ENCODE measurements around the gene CD109.

CD109 gene

GRCh38 chr6:73739096-73739495 lies 43.1 kb downstream of the CD109 start:
- TF ChIP-seq CTCF (IDR thresholded peaks at IDR 0.05; ENCODE audit: control insufficient read depth, extremely low read depth, insufficient read depth) = peak; percentile 49
- DNase-seq (ENCODE audit: low read depth) = peak; percentile 22
- H3K4me3 ChIP-seq (ENCODE audit: low read depth, low read length) = no peak overlapping the region

GRCh38 chr6:73742433-73742832 lies 46.4 kb downstream of the CD109 start:
- no peak for TF ChIP-seq CTCF (IDR thresholded peaks at IDR 0.05; ENCODE audit: control insufficient read depth, extremely low read depth, insufficient read depth)
- no peak for DNase-seq (ENCODE audit: low read depth)

GRCh38 chr6:73743081-73743480 lies 47.1 kb downstream of the CD109 start:
- H3K4me3 ChIP-seq (ENCODE audit: low read depth, low read length) = no peak overlapping the region
- TF ChIP-seq CTCF (IDR thresholded peaks at IDR 0.05; ENCODE audit: control insufficient read depth, extremely low read depth, insufficient read depth) = no peak
- DNase-seq (ENCODE audit: low read depth) = no peak

More at GRCh38 chr6:73742433-73742832, 46.4 kb downstream of the CD109 start:
- no peak overlapping the region for H3K4me3 ChIP-seq (ENCODE audit: low read depth, low read length)

- H3K4me3 ChIP-seq (ENCODE audit: low read depth, low read length) = no peak overlapping the region
- TF ChIP-seq CTCF (IDR thresholded peaks at IDR 0.05; ENCODE audit: control insufficient read depth, extremely low read depth, insufficient read depth) = no peak
- DNase-seq (ENCODE audit: low read depth) = no peak
Observed at GRCh38 chr6:73743556-73743955, 47.6 kb downstream of the CD109 start.

GRCh38 chr6:73746787-73747186 lies 50.8 kb downstream of the CD109 start:
- H3K4me3 ChIP-seq (ENCODE audit: low read depth, low read length) = no peak overlapping the region
- no peak for TF ChIP-seq CTCF (IDR thresholded peaks at IDR 0.05; ENCODE audit: control insufficient read depth, extremely low read depth, insufficient read depth)
- DNase-seq (ENCODE audit: low read depth) = no peak

- no peak overlapping the region for H3K4me3 ChIP-seq (ENCODE audit: low read depth, low read length)
- TF ChIP-seq CTCF (IDR thresholded peaks at IDR 0.05; ENCODE audit: control insufficient read depth, extremely low read depth, insufficient read depth) = no peak
- no peak for DNase-seq (ENCODE audit: low read depth)
Observed at GRCh38 chr6:73747289-73747688, 51.3 kb downstream of the CD109 start.

GRCh38 chr6:73752943-73753342 lies 56.9 kb downstream of the CD109 start:
- no peak for TF ChIP-seq CTCF (IDR thresholded peaks at IDR 0.05; ENCODE audit: control insufficient read depth, extremely low read depth, insufficient read depth)
- peak; percentile 58 for DNase-seq (ENCODE audit: low read depth)
- no peak overlapping the region for H3K4me3 ChIP-seq (ENCODE audit: low read depth, low read length)
